ENCODE measurements around the gene KRTAP5-11. TPM values are rescaled to one million over a fixed set of nuclear protein-coding genes. Genes with fewer than 3 reads are reported as not detected.

KRTAP5-11 gene
- polyA plus RNA-seq, 1 donor (not counting 4 experiments of a cell fraction or from before 2014, with no cell fraction given): not detected

GRCh38 chr11:71564430-71564829, 18.2 kb downstream of the KRTAP5-11 start:
- DNase-seq (ENCODE audit: low read depth, low spot score) (no peak), FAIRE-seq (no peak)
- TF ChIP-seq EZH2 (IDR thresholded peaks at IDR 0.05; ENCODE audit: low read length) (no peak), CTCF (optimal IDR thresholded peaks at IDR 0.05 in 1 of 3, IDR thresholded peaks at IDR 0.05 in 1 of 3, conservative IDR thresholded peaks at IDR 0.05 in 1 of 3; ENCODE audit: extremely low read depth in 1 of 3, insufficient read depth in 2 of 3, low read length in 3 of 3) (no peak)
- Histone ChIP-seq H3K36me3 (ENCODE audit: control insufficient read depth in 2 of 2, extremely low read depth in 1 of 2, insufficient read depth in 2 of 2, low read length in 2 of 2) (no peaks in the 10 kb centered on the region), H3K27me3 (ENCODE audit: control insufficient read depth, extremely low read depth, insufficient read depth, low read length) (no peaks in the 10 kb centered on the region), H3K9me1 (ENCODE audit: control insufficient read depth, extremely low read depth, insufficient read depth, low read length) (no peaks in the 10 kb centered on the region), H3K9me3 (ENCODE audit: control insufficient read depth, low read depth, low read length) (peaks cover 3% of the 10 kb centered on the region), H3K79me2 (ENCODE audit: control insufficient read depth, insufficient read depth, low read length) (no peaks in the 10 kb centered on the region), H3K4me1 (ENCODE audit: control insufficient read depth, extremely low read depth, insufficient read depth, low read length) (no peaks in the 10 kb centered on the region), H2AFZ (ENCODE audit: control insufficient read depth, low read length) (no peak overlapping the region), H3K4me2 (ENCODE audit: control insufficient read depth, extremely low read depth, insufficient read depth, low read depth, low read length) (no peak overlapping the region), H3K4me3 (ENCODE audit: control insufficient read depth in 2 of 3, extremely low read depth in 1 of 3, insufficient read depth in 2 of 3, low read depth in 1 of 3, low read length in 3 of 3) (no peak overlapping the region), H3K27ac (ENCODE audit: control insufficient read depth, insufficient read depth, low read length) (no peak overlapping the region), H4K20me1 (ENCODE audit: control insufficient read depth, extremely low read depth, insufficient read depth, low read length) (no peaks in the 10 kb centered on the region), H3K9ac (ENCODE audit: control insufficient read depth, extremely low read depth, insufficient read depth, low read length) (no peak overlapping the region)
- dilution Hi-C loops (cut with MboI; ENCODE audit: extremely low pct_ligation_motif_present, low sequenced_read_pairs): no loop called here

DNA sequence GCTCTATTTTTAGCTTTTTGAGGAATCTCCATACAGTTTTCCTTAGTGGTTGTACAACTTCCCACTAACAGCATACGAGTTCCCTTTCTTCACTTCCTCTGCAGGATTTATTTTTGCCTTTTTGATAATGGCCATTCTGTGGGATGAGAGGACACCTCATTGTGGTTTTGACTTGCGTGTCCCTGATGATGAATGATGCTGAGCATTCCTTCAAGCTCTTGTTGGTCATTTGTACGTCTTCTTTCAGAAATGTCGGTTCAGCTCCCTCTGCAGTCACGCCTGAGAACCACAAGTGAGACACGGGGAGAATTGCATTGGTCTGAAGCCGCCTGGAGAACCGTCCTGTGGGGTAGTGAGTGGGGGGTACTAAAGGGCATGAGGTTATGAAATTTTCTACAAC, 19.3 kb downstream of the KRTAP5-11 start:
- DNase-seq (ENCODE audit: low read depth, low spot score): no peak
- no peak for FAIRE-seq
- H3K4me3 ChIP-seq (ENCODE audit: control insufficient read depth in 2 of 3, extremely low read depth in 1 of 3, insufficient read depth in 2 of 3, low read depth in 1 of 3, low read length in 3 of 3): no peak overlapping the region
- H3K27me3 ChIP-seq (ENCODE audit: control insufficient read depth, extremely low read depth, insufficient read depth, low read length): no peaks in the 10 kb centered on the region
- dilution Hi-C loops (cut with MboI; ENCODE audit: extremely low pct_ligation_motif_present, low sequenced_read_pairs): no loop called here
- H3K79me2 ChIP-seq (ENCODE audit: control insufficient read depth, insufficient read depth, low read length): no peaks in the 10 kb centered on the region
- no peaks in the 10 kb centered on the region for H3K4me1 ChIP-seq (ENCODE audit: control insufficient read depth, extremely low read depth, insufficient read depth, low read length)
- TF ChIP-seq EZH2 (IDR thresholded peaks at IDR 0.05; ENCODE audit: low read length): no peak
- TF ChIP-seq CTCF (optimal IDR thresholded peaks at IDR 0.05 in 1 of 3, IDR thresholded peaks at IDR 0.05 in 1 of 3, conservative IDR thresholded peaks at IDR 0.05 in 1 of 3; ENCODE audit: extremely low read depth in 1 of 3, insufficient read depth in 2 of 3, low read length in 3 of 3): peak in 2 of 3 experiments; percentile 22 to 43
- no peaks in the 10 kb centered on the region for H3K9me1 ChIP-seq (ENCODE audit: control insufficient read depth, extremely low read depth, insufficient read depth, low read length)
- H3K9me3 ChIP-seq (ENCODE audit: control insufficient read depth, low read depth, low read length): peaks cover 3% of the 10 kb centered on the region
- no peak overlapping the region for H3K9ac ChIP-seq (ENCODE audit: control insufficient read depth, extremely low read depth, insufficient read depth, low read length)
- H2AFZ ChIP-seq (ENCODE audit: control insufficient read depth, low read length): no peak overlapping the region
- no peak overlapping the region for H3K4me2 ChIP-seq (ENCODE audit: control insufficient read depth, extremely low read depth, insufficient read depth, low read depth, low read length)
- H3K27ac ChIP-seq (ENCODE audit: control insufficient read depth, insufficient read depth, low read length): no peak overlapping the region
- no peaks in the 10 kb centered on the region for H4K20me1 ChIP-seq (ENCODE audit: control insufficient read depth, extremely low read depth, insufficient read depth, low read length)
- H3K36me3 ChIP-seq (ENCODE audit: control insufficient read depth in 2 of 2, extremely low read depth in 1 of 2, insufficient read depth in 2 of 2, low read length in 2 of 2): no peaks in the 10 kb centered on the region
